DMS114 treated with DMSO at 0.1 percent for 48 hours (cell line): ENCODE results near the gene MED12L.
"Not testable (repeated sequence)": the region's sequence is repeated elsewhere in the genome, so short reads cannot be mapped to it uniquely, and the experiment has no call there.

Experiments used
- DNase-seq: peaks from one replicate; lab custom pipeline; 2025; ENCODE audit not compliant: unreplicated experiment; lab: John Stamatoyannopoulos, UW

The MED12L gene

DNA sequence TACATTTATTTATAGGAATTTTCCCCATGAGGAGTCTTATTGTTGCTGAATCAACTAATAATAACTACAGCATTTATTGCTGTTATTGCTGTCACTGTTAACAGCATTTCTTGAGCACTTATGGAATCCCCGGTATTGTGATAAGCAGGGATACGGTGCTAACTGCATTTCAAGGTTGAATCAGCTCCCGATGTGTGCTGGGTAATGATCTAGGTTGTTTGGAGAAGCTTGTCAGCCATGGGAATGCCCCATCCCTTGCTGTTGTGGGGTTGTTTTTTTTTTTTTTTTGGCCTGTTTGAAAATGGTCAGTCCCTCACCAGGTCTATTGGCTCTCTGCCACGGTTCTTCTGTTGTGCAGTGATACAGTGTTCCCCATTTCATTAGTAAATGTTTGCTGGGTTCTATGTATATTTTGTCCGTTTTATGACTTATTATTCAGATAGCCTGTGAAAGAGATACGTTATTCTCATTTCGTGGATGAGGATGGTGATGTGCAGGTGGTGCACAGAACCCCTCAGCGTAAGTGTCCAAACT is 48.5 kb downstream of the MED12L start:
- no peak for DNase-seq

DNA sequence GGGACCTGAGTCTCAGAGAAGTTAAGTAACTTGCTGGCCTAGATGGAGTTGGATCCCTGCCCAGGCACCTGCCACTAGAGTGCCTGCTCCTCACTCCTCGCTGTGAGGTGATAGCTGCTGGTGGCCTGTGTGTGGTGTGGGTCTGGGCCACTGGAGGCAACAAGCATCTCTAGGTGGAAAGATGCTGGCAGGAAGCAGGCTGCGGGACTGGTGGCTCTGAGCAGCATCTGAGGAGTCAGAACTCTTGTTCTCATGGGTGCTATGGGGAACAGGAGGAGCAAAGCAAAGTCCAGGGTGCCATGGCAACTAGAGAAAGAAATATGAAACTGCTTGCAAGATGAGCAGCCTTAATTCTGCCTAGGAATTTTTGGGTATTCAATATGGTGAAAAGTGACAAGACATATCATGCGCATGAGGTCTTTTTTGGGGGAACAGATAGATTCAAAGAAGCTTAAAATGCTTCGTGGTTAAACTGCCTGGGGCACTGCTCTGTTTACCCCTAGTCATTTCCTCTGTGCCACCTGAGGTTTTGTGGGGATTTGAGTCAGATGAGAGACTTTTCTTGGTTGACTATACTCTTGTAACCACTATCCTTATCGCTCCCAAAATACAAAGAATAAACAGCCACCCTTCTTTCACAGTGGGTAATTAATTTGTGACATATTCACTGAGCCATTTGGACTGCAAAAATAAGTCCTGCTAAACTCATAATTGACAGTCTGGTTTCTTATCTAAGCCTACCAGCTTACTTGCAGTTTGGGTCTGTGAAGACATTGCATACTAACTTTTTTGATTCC is 50.3 kb downstream of the MED12L start:
- no peak for DNase-seq

DNA sequence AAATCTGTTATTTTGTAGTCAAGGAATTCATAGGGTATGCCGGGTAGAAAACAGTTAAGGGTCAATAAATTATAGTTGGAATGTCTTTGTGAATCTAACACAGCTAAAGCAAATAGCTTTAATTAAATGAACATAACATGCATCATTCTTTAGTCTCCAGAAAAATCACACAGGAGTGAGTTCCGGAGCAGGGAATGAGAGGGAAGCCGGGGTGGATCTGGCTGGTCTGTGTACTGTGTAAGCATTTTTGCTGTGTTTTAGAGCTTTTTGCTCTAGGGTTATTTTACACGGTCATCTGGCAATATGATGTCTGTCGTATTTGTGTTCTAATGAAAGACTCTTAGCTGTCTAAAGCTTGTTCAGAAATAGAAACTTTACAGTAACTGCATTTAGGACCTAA is 57.5 kb downstream of the MED12L start:
- peak; percentile 17 for DNase-seq

DNA sequence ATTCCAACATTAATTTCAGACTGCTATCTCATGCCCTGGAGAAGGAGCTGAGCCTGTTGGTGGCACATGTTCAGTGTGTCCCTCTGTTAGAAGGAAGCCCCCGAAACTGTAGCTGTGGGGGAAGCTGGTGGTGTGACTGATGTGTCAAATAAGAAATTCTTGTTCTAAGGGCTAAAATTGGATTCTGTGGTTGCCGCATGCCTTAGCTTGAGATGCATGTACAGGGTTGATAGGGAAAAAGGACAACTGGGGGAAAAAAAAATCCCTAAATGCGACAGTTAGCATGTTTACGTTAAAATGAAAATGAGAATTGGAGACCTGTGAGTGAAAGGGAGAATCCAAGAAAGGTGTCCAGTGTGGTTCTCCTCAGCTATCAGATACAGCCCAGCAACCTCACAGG is 58.6 kb downstream of the MED12L start:
- DNase-seq, result no peak

DNA sequence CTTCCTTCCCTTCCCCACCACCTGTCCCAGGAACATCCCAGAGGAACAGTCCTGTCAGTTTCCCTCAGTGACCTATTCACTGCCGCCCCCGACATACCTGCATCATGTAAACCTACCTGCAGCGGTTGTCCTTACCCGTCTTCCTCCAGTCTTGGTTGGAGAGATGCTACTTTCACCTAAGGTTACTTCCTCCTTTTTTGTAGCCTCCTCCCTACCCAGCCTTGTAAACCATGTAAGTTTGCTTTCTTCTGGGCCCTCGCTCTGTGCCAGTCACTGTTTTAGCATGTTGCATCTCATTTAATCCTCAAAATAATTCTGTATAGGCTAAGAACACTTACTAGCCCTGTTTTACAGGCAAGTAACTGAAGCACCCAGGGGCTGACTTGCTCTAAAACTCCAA is 59.3 kb downstream of the MED12L start:
- DNase-seq, result no peak

DNA sequence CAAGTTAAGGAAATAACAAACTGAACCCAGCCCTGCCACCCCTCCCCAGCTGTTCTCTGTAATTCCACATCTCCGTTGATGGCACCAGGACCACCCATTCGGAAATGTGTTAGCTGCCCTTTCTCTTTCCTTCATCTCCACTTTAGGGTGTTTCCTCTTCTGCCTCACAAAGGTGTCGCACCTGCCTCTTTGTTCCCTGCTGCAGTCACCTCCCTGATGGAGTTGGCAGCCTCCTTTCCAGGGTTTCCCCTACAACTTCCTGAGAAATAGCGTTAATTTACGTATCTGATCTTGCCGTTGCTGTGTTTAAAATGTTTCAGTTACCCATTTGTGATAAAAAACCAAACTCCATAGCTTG is 60.2 kb downstream of the MED12L start:
- DNase-seq, result no peak

DNA sequence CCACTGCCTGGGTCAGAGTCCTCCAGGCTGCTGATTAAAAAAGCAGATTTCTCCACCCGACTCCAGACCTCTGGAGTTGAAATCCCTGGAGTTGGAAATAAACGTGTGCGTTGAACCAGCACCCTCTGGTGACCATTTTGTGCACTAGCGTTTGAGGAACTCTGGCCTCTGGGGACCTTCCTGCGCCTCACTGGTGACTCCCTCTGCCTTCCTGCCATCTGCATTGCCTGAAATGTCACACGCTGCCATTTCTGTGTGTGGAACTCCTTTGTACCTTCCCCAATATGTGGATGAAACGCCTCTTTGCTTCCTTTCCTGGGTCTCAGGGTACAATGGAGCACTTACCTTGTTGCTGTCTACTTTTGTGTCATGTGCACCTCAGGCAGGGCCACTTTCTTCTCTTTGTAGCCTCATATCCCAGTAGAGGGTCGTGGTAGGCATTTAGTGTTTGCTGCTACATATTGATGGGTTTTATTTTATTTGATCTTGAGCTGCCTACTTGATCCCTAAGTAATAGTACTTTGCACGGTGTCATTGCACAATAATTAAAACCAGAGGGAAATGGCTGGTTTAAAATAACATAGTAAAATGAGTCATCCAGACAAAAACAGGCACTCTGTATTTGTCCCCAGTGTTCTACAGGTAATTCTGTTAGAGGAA is 60.7 kb downstream of the MED12L start:
- DNase-seq, result peak; percentile 57

DNA sequence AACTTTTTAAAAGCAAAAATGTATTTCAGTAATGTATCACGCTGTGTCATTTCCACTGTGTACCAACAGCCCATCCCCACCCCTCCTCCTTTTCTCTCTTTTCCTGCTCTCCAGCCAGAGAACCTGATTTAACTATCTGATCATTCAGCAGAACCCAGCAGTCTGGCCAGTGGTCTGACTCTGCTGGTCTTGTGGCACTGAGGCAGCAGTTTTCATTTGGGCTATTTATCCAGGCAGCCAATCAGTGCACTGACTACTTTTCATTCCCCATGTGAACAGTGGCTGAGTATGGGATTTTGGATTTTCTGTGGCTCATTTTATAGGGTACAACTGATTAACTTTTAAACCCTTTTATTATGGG is 61.2 kb downstream of the MED12L start:
- DNase-seq, result no peak

DNA sequence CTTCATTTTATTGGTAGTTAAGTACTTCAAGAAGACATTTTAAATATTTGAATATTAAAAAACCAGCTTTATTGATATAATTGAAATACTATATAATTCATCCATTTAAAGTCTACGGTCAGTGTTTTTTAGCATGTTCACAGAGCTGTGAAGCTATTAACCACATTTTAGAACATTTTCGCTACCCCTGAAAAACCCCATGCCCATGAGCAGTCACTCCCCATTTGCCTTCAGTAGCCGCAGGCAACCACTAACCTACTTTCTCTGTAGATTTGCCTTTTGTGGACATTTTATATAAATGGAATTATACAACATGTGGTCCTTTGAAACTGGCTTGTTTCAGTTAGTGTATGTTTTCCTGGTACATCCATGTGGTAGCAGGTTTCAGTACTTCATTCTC is 61.8 kb downstream of the MED12L start:
- DNase-seq, result no peak

DNA sequence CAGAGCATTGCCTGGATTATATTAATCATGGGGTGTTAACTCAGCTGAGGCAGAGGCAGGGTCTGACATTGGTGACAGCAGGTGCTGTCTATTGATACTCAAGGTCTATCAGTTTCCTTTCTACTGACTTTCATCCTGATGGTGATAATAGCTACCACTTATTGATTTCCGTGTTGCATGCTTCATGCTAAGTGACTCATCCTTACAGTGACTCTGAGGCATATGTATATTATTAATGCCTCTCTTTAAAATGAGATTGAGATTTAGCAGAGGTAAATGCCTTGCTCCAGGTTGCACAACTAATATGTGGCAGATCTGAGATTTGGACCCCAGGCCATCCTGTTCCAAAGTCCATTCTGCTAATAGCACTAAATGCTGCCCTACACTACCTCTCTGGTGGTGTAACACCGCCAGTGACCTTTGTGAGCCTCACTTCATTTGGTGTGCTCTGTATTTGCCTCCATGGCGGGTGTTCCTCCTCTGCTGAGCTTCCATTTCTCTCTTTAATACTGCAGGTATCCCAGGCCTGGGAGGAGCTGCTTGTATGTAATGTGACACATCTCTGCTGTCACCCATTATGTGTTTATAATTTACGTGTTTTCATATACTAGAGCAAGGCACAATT is 67.1 kb downstream of the MED12L start:
- no peak for DNase-seq

DNA sequence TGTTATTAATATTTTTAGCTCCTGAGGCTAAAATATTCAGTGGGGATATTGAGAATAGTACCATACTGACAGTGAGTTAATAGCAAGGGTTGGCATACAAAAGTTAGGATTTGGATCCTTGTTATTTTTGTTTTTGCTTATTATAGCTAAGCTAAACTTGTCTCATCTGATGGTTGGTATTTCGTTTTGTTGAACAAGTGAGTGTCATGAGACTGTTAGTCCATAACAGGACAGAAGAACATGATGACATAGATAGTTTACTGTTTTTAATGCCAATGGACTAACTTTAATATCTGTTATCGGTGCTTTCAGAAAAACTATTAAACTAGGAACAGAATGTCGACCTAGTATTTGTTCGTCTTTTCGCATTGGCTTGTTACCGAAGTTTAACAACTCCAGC is 69.1 kb downstream of the MED12L start:
- DNase-seq, result no peak

DNA sequence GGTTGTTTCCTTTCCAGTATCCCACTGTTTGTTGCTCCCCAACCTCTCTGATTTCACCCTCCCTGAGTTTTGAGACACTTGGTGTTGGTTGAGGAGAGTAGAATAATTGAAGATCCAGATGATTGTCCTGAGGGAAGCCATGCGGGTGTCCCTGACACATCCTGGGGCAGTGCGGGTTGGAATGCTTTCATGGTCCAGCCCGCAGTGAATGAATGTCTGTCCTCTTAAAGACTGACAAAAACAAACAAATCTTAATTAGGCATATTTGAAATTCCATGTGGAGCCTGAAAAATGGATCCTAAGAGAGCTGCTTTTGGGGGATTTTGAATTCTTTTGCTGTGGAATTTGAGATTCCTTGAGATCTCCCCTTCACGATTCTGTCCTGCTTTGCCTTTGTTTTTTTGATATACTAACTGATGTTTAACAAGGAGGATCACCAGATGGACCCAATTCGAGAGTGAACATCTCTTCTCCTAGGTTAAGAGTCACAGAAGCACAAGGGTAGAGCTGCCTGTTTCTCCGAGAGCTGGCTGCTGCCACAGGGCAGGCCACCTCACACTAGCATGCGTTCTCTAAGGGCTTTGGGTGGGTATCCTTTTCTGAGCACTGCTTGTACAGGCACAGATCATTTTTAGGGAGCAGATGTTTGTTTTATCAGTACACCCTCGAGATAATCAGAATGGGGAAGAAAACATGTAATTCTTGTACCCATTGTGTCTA is 70.1 kb downstream of the MED12L start:
- DNase-seq, result no peak

DNA sequence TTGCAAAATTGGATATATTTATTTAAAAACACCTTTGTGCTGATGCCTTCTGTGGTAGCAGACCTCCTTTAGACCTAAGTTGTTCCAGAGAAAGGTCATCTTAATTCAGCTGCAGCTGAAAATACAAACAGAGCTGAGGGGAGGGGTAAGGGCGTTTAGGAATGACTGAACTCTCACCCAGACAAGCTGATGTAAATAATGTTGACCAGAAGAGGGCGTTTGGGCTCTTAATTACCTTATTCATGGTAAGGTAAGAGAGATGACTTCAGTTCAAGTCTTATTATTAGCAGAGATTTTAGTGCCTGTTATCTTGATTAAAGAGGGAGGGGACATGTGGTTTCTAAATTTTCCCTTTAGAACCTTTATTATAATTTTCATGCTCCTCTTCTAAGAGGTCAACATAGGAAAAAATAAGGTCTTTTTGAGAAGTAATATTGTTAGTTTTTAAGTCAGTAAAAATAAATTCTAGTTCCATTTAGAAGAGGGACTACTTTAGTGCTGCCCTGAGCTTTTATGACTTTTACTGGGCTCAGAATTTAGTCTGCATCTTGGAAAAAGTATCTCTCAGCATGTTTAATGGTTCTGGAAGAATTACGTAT is 71.3 kb downstream of the MED12L start:
- peak; percentile 40 for DNase-seq

DNA sequence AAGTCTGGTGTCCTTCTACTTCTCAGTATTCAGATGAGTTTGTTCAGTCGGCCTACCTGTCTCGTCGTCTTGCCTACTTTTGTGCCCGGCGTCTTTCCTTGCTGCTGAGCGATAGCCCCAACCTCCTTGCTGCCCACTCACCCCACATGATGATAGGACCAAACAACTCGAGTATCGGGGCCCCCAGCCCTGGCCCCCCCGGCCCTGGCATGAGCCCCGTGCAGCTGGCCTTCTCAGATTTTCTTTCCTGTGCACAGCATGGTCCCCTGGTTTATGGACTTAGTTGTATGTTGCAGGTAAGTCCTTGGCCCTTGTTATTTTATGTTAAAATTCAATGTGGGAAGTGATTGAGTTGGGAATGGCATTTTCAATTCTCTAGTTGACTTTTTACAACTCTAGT is 74.3 kb downstream of the MED12L start:
- no peak for DNase-seq

DNA sequence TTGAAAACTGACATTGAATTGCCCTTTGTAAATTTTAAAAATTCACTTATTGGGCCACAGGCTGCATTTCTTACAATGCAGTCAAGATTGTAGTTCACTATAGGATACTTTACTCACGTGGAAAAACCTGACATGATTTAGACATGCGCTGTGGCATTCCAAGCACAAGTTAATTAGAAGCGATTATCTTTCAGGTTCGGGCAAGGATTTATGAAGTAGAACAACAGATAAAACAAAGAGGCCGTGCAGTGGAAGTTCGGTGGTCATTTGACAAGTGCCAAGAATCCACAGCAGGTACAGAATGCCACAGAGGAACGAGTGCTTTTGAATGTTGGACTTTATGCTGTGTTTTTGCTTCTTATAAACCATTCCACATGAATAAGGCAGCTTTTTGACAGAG is 79.8 kb downstream of the MED12L start:
- DNase-seq, result no peak

DNA sequence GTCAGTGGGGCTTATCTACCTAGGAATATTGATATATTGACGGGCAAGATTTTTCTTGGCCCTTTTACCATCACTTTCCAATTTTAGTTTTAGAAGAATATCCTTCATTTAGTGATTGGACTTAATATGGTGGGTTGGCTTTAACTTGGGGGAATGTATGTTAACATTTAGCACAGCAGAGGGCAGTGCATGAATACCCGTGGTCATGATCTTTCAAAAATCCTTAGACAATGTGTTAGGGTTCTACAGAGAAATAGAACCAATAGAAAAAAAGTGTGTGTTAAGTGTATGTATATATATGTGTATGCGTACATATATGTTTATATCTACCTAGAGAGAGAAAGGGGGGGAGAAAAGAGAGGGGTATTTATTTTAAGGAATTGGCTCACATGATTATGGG is 80.7 kb downstream of the MED12L start:
- DNase-seq, result no peak

DNA sequence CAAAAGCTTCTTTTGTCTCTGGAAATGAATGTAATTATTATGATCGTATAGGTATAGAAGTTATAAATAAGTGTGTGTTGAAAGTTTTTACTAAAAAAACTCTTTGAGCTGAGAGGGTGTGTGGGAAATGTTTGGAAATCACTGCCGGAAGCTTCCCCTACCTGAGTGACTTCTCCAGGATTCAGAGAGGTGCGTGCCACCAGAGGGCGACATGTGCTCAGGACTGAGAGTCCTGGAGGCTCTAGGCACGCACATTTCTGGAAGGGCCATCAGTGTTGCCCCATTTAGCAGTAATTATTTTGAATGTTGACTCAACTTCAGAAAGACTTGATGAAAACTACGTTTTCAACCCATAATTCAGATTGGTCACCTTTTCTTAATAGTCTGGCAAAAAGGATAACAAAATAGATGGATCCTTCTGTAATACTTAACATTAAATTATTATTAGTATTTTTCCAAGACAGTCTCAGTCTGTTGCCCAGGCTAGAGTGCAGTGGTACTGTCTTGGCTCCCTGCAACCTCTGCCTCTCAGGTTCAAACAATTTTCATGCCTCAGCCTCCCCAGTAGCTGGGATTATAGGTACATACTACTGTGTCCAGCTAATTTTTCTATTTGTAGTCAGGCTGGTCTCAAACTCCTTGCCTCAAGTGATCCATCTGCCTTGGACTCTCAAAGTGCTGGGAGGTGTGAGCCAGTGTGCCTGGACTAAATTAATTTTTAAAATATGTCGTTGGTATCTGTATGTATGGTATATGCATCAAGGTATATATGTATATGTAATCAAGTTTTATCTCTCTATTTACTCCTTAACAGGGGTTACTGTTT is 83.0 kb downstream of the MED12L start:
- DNase-seq, result peak; percentile 35

DNA sequence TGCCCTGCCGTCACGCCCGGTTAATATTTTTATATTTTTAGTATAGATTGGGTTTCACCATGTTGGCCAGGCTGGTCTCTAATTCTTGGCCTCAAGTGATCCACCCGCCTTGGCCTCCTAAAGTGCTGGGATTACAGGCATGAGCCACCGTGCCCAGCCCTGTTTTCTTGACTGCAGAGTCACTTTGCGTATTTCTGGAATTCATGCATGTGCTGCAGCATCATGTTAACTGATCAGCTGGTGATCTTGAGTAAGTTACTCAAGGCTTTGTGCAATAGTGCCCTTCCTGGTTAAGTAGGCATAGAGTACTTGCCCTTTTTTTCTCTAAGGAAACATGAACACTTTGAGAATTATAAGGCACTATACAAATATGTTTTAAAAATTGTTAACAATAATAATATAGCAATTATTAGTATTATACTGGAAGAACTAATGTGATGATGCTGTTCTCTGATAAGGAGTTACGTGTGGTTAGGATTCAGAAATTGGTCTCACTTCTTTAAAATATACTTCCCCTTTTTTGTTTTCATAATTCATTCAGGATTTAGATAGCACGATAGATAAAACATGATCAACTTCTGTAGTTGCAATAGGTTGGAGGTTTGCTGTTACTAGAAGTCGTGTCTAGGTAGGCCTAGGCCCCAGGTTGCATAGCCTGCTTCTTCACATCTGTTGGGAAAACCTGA is 83.9 kb downstream of the MED12L start:
- no peak for DNase-seq

DNA sequence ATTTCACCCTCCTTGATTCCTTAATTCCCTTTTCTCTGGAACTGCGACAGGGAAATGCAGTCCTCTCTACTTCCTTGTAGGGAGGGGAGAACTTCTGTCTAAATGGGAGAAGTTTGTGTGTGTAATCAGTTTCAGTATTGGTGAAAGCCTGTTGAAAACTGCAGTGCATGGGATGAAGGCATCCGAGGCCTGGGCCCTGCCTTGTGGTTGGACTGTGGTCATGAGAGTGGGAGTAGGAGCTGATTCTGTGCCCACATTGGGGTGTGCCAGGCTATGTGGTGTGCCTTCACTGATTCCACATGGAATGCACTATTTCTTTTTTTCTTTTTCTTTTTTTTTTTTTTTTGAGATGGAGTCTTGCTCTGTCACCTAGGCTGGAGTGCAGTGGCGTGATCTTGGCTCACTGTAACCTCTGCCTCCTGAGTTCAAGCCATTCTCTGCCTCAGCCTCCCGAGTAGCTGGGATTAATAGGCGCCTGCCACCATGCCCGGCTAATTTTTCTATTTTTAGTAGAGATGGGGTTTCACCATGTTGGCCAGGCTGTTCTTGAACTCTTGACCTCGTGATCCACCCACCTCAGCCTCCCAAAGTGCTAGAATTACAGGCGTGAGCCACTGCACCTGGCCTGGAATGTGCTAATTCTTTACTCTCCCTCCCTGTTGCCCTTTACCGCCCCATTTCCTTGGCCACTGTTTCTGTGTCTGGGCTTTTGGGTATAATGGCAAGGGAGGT is 84.7 kb downstream of the MED12L start:
- DNase-seq, result not testable (repeated sequence)
